DOHH2 (cell line): ENCODE results near the gene HECW1.

Experiments
- CTCF ChIP-seq: fragments of 200-600 bp; sonication (generic); IDR thresholded peaks from one replicate; pipeline ENCODE4 v1.5.1; 2014; ENCODE audit warnings: antibody characterized with exemption, mild to moderate bottlenecking, low read depth, low read length; ENCODE audit not compliant: poor library complexity, severe bottlenecking
- EZH2phosphoT487 ChIP-seq: fragments of 200-600 bp; sonication (generic); IDR thresholded peaks from 2 replicates; pipeline ENCODE4 v1.6.1; 2017; ENCODE audit warnings: borderline replicate concordance, mild to moderate bottlenecking, antibody characterized with exemption, low read length, moderate library complexity, mixed read lengths

- TF ChIP-seq CTCF (no peak), EZH2phosphoT487 (no peak)
Measured at GRCh38 chr7:43462836-43463235, 350.4 kb downstream of the HECW1 start.
